Measurements from ENCODE around the gene PANK3.
"Not testable (repeated sequence)": the region's sequence is repeated elsewhere in the genome, so short reads cannot be mapped to it uniquely, and the experiment has no call there.

PANK3 gene

GRCh38 chr5:168592014-168592368 is 12.8 kb upstream of the PANK3 start:
- no peak for DNase-seq (ENCODE audit: low read depth)

GRCh38 chr5:168591302-168592013 is 12.3 kb upstream of the PANK3 start:
- no peak for DNase-seq (ENCODE audit: low read depth)

GRCh38 chr5:168590666-168591065 is 11.5 kb upstream of the PANK3 start:
- no peak for DNase-seq (ENCODE audit: low read depth)

GRCh38 chr5:168587987-168588386 is 8.8 kb upstream of the PANK3 start:
- DNase-seq (ENCODE audit: low read depth), result no peak

GRCh38 chr5:168585119-168585856 is 6.1 kb upstream of the PANK3 start:
- DNase-seq (ENCODE audit: low read depth), result no peak

GRCh38 chr5:168583742-168584482 is 4.7 kb upstream of the PANK3 start:
- DNase-seq (ENCODE audit: low read depth), result no peak

- DNase-seq (ENCODE audit: low read depth), result not testable (repeated sequence)
Observed at GRCh38 chr5:168580814-168581469, 1.8 kb upstream of the PANK3 start.

GRCh38 chr5:168580227-168580508 is 1.0 kb upstream of the PANK3 start:
- DNase-seq (ENCODE audit: low read depth), result no peak

GRCh38 chr5:168579488-168580226 is 489 bp upstream of the PANK3 start:
- DNase-seq (ENCODE audit: low read depth), result peak; percentile 96

GRCh38 chr5:168578006-168578405 is 1.2 kb downstream of the PANK3 start:
- no peak for DNase-seq (ENCODE audit: low read depth)

- DNase-seq (ENCODE audit: low read depth), result no peak
Observed at GRCh38 chr5:168575391-168576372, 3.5 kb downstream of the PANK3 start.

- DNase-seq (ENCODE audit: low read depth), result not testable (repeated sequence)
Observed at GRCh38 chr5:168574156-168574555, 5.0 kb downstream of the PANK3 start.

GRCh38 chr5:168573663-168574062 is 5.5 kb downstream of the PANK3 start:
- DNase-seq (ENCODE audit: low read depth), result not testable (repeated sequence)

GRCh38 chr5:168570490-168571328 is 8.5 kb downstream of the PANK3 start:
- no peak for DNase-seq (ENCODE audit: low read depth)

GRCh38 chr5:168568738-168569137 is 10.4 kb downstream of the PANK3 start:
- DNase-seq (ENCODE audit: low read depth), result no peak

- no peak for DNase-seq (ENCODE audit: low read depth)
Observed at GRCh38 chr5:168563959-168564358, 15.2 kb downstream of the PANK3 start.

- no peak for DNase-seq (ENCODE audit: low read depth)
Observed at GRCh38 chr5:168562279-168562678, 16.9 kb downstream of the PANK3 start.

GRCh38 chr5:168557389-168557788 is 21.8 kb downstream of the PANK3 start:
- DNase-seq (ENCODE audit: low read depth), result no peak

GRCh38 chr5:168553377-168554130 is 25.6 kb downstream of the PANK3 start:
- no peak for DNase-seq (ENCODE audit: low read depth)
